Cardiac atrium fibroblast (primary cell): ENCODE data around the gene UBIAD1. TPM values are rescaled to one million over a fixed set of nuclear protein-coding genes. Genes with fewer than 3 reads are reported as not detected.

ENCODE experiments used
- total RNA-seq: library from RNA; depleted of rRNA; stranded (reverse); fragments of >200 nt; gene quantifications from 2 replicates; pipeline ENCODE4 v1.2.3, GENCODE V29; 2015

The UBIAD1 gene
- total RNA-seq, result 7.6 TPM in 2 replicates

DNA sequence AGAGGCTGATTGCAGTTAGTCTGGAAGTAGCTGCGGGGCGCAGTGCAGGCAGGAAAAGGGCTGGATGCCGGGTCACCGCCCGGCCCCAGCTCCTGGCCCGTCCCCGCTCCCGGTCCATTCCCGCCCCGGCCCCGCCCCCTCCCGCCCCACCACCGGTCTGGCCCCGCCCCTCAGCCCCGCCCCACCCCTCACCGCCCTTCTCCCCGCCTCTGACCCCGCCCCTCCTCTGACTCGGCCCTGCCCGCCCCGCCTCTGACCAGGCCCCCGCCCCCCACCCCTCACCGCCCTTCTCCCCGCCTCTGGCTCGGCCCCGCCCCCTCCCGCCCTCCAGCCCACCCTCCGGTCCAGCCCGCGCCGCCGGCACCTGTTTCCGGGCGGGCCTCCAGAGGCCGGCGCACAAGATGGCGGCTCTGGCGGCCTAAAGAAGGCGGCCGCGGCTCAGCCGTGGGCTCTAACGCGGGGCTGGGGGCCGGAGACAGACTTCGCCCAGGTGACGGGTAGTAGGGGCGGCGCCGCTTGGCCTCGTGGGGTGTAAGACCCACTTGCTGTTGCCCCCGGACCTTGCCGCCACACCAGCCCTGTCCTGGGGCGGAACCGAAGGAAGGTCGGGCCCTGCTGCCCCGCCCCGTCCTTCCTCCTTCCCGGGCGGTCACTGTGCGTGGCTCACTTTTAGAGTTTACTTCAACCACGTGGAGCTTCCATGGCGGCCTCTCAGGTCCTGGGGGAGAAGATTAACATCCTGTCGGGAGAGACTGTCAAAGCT is at the start of gene UBIAD1:
UBIAD1 (plus strand) TSS at position 367 of the 763 bp plus-strand sequence; CDS start at position 701, 334 bp downstream.

GRCh38 chr1:11262171-11263049 is 10.6 kb upstream of the UBIAD1 start, which contains the start of gene MTOR:
MTOR (minus strand) TSS chr1:11262551; CDS start chr1:11259409, 3,142 bp downstream.

Other genes with a start within 250 kb of the UBIAD1 start
- gene MASP2, start 226.0 kb upstream of the UBIAD1 start, total RNA-seq, result not detected in 2 replicates
- 62.9 and 63.4 TPM in 2 replicates for gene SRM, start 213.2 kb upstream of the UBIAD1 start, total RNA-seq
- gene EXOSC10, start 173.3 kb upstream of the UBIAD1 start, total RNA-seq, result 39.0 and 39.7 TPM in 2 replicates
- not detected in 2 replicates for gene ANGPTL7, start 83.8 kb upstream of the UBIAD1 start, total RNA-seq
- 18.8 and 19.3 TPM in 2 replicates for gene MTOR, start 10.6 kb upstream of the UBIAD1 start, total RNA-seq
- gene DISP3, start 206.0 kb downstream of the UBIAD1 start, total RNA-seq, result not detected in 2 replicates